Neural progenitor cell (in vitro differentiated cells): ENCODE measurements around the gene SSBP2. TPM values are rescaled to one million over a fixed set of nuclear protein-coding genes. Genes with fewer than 3 reads are reported as not detected.
A peak's percentile ranks its signal among the peaks of the same experiment; 100 is the strongest.

ENCODE experiments used
- DNase-seq: peaks from one replicate; pipeline ENCODE4 v3.0.0-alpha.2; 2016; ENCODE audit warnings: low spot score
- H2AFZ ChIP-seq: fragments of 200-600 bp; sonication (generic); replicated peaks from 2 replicates; pipeline ENCODE4 v1.6.1; 2016; ENCODE audit warnings: antibody characterized with exemption
- H3F3A ChIP-seq: fragments of 200-600 bp; sonication (generic); 2 replicates; pipeline ENCODE4 v1.6.1; 2016; ENCODE audit warnings: antibody characterized with exemption, low read depth
- H3K27ac ChIP-seq: fragments of 200-600 bp; sonication (generic); 2 replicates; pipeline ENCODE4 v1.5.1; 2016; ENCODE audit warnings: mild to moderate bottlenecking
- H3K27me3 ChIP-seq: fragments of 200-600 bp; sonication (generic); 2 replicates; pipeline ENCODE4 v1.6.1; 2016; ENCODE audit warnings: mild to moderate bottlenecking, moderate library complexity
- H3K36me3 ChIP-seq: fragments of 200-600 bp; sonication (generic); 2 replicates; pipeline ENCODE4 v1.5.1; 2016
- H3K4me1 ChIP-seq: fragments of 200-600 bp; sonication (generic); 2 replicates; pipeline ENCODE4 v1.6.1; 2016; ENCODE audit warnings: mixed run types
- H3K4me2 ChIP-seq: fragments of 200-600 bp; sonication (generic); 2 replicates; pipeline ENCODE4 v1.6.1; 2016
- H3K4me3 ChIP-seq: fragments of 200-600 bp; sonication (generic); 2 replicates; pipeline ENCODE4 v1.5.1; 2016
- H3K79me2 ChIP-seq: fragments of 200-600 bp; sonication (generic); 2 replicates; pipeline ENCODE4 v1.6.1; 2016; ENCODE audit warnings: low read depth
- H3K9ac ChIP-seq: fragments of 200-600 bp; sonication (generic); 2 replicates; pipeline ENCODE4 v1.6.1; 2016
- H3K9me3 ChIP-seq: fragments of 200-600 bp; sonication (generic); 2 replicates; pipeline ENCODE4 v1.5.1; 2016; ENCODE audit warnings: low read depth
- H4K20me1 ChIP-seq: fragments of 200-600 bp; sonication (generic); 2 replicates; pipeline ENCODE4 v1.6.1; 2016; ENCODE audit warnings: low read depth
- H3K27ac Mint-ChIP-seq: 3 replicates; pipeline ENCODE4 v1.8.0; 2021; ENCODE audit warnings: mixed read lengths
- H3K27me3 Mint-ChIP-seq: 2 replicates; pipeline ENCODE4 v1.8.0; 2022; ENCODE audit warnings: low read depth, mild to moderate bottlenecking, inconsistent platforms, moderate library complexity, mixed read lengths; ENCODE audit not compliant: insufficient read depth
- H3K36me3 Mint-ChIP-seq: 3 replicates; pipeline ENCODE4 v1.8.0; 2021; ENCODE audit warnings: mixed read lengths
- H3K4me1 Mint-ChIP-seq: 3 replicates; pipeline ENCODE4 v1.8.0; 2021; ENCODE audit warnings: mixed read lengths
- H3K4me3 Mint-ChIP-seq: 3 replicates; pipeline ENCODE4 v1.8.0; 2021; ENCODE audit warnings: mild to moderate bottlenecking, moderate library complexity, mixed read lengths
- H3K9me3 Mint-ChIP-seq: 3 replicates; pipeline ENCODE4 v1.8.0; 2020; ENCODE audit warnings: mixed read lengths
- CTCF ChIP-seq: fragments of 200-600 bp; sonication (generic); IDR thresholded peaks from 2 replicates; pipeline ENCODE4 v1.5.1; 2017; ENCODE audit warnings: antibody characterized with exemption, mild to moderate bottlenecking
- EZH2 ChIP-seq: fragments of 200-600 bp; sonication (generic); IDR thresholded peaks from 2 replicates; pipeline ENCODE4 v1.6.1; 2017; ENCODE audit warnings: antibody characterized with exemption, mild to moderate bottlenecking, moderate library complexity
- EZH2phosphoT487 ChIP-seq: fragments of 200-600 bp; sonication (generic); IDR thresholded peaks from 2 replicates; pipeline ENCODE4 v1.6.1; 2017; ENCODE audit warnings: antibody characterized with exemption
- total RNA-seq: library from RNA; depleted of rRNA; stranded (reverse); fragments of >200 nt; gene quantifications from 2 replicates; pipeline ENCODE4 v1.2.3, GENCODE V29; 2015; ENCODE audit warnings: low replicate concordance

Gene SSBP2
- 156 and 175 TPM in 2 replicates for total RNA-seq

DNA sequence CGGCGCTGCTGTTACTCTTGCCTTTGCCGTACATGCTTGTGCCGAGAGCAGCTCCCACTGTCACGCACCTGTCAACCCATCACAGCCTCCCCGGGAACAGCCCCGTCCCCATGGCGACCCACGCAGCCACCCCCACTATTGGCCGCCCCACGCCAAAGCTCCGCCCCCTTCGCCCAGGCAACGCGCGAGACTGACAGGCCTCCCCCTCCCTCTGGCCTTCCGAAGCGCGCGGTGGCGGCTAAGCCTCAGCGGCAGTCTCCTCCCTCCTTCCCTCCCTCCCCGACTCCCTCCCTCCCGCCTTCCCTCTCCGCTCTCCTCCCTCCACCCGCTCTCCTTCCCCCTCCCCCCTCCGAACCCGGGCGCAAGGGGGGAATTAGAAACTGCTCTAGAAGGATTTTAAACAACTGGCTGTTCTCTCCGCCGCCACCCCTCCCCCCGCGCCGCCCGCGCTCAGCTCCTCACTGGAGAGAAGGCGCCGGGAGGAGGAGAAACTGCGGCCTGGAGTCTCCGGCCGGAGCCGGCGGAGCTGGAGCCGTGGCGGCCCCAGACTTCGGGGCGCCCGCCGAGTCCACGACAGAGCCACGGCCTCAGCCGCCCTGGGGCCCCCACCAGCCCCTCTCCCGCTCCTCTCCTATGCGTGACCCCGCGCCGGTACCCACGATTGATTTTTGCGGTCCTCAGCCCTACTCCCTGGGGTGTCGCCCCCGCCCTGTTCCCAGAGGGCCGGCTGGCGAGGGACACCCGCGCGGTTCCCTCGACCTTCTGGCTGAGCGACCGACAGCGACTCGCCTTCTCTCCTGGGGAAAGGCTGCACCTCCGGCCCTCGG lies at the start of gene SSBP2:
Gene SSBP2, minus strand, starts transcription at position 89 of the 827 bp plus-strand sequence. Its CDS starts 55 bp downstream, at position 34.
- TF ChIP-seq CTCF (no peak), EZH2 (peak; percentile 42)
- Mint-ChIP-seq H3K4me3 (peak within 1 kb of the TSS; percentile 94), H3K36me3 (no peaks in the 10 kb centered on the region), H3K27me3 (no peaks in the 10 kb centered on the region), H3K27ac (peak within 1 kb of the TSS; percentile 81), H3K9me3 (no peaks in the 10 kb centered on the region), H3K4me1 (peaks cover 56% of the 10 kb centered on the region)
- Histone ChIP-seq H3K4me1 (peaks cover 75% of the 10 kb centered on the region), H3K9me3 (no peaks in the 10 kb centered on the region), H3K79me2 (peaks cover 44% of the 10 kb centered on the region), H3K36me3 (no peaks in the 10 kb centered on the region), H3K27me3 (no peaks in the 10 kb centered on the region), H3F3A (peaks cover 30% of the 10 kb centered on the region), H3K27ac (peak within 1 kb of the TSS; percentile 88), H3K9ac (peak within 1 kb of the TSS; percentile 50), H2AFZ (peak within 1 kb of the TSS; percentile 38), H4K20me1 (peaks cover 34% of the 10 kb centered on the region), H3K4me3 (peak within 1 kb of the TSS; percentile 94), H3K4me2 (peak within 1 kb of the TSS; percentile 84)
- DNase-seq, result peak; percentile 99

DNA sequence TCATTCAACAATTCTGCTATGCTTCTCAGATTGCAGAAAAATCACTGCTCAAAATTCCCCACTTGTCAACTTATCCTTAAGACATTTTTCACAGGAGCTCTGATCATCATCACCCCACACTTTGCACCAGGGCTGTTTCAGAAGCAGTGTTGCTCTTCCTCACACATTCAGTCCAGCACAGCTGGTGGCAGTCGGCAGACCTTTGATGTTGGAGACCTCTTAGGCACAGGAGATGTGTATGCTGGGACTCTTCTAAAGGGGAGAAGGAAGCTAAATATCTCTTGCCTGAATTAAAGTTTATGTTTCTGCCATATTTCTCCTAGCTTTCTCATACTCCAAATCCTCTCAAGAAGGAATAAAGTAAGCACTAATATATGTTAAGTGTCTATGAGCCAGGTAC lies 44.8 kb upstream of the SSBP2 start:
- Histone ChIP-seq H3F3A (no peaks in the 10 kb centered on the region), H3K9me3 (no peaks in the 10 kb centered on the region), H3K4me2 (no peak overlapping the region), H3K27me3 (no peaks in the 10 kb centered on the region), H3K9ac (no peak overlapping the region), H3K4me3 (no peak overlapping the region), H3K27ac (no peak overlapping the region), H3K79me2 (no peaks in the 10 kb centered on the region), H3K4me1 (peaks cover 14% of the 10 kb centered on the region), H3K36me3 (no peaks in the 10 kb centered on the region), H4K20me1 (no peaks in the 10 kb centered on the region), H2AFZ (no peak overlapping the region)
- H3K36me3 Mint-ChIP-seq, result no peaks in the 10 kb centered on the region
- H3K9me3 Mint-ChIP-seq, result no peaks in the 10 kb centered on the region
- TF ChIP-seq CTCF, result no peak
- TF ChIP-seq EZH2, result no peak
- TF ChIP-seq EZH2phosphoT487, result no peak
- H3K4me1 Mint-ChIP-seq, result peaks cover 24% of the 10 kb centered on the region
- no peak overlapping the region for H3K27ac Mint-ChIP-seq
- no peak overlapping the region for H3K4me3 Mint-ChIP-seq
- no peaks in the 10 kb centered on the region for H3K27me3 Mint-ChIP-seq
- no peak for DNase-seq

DNA sequence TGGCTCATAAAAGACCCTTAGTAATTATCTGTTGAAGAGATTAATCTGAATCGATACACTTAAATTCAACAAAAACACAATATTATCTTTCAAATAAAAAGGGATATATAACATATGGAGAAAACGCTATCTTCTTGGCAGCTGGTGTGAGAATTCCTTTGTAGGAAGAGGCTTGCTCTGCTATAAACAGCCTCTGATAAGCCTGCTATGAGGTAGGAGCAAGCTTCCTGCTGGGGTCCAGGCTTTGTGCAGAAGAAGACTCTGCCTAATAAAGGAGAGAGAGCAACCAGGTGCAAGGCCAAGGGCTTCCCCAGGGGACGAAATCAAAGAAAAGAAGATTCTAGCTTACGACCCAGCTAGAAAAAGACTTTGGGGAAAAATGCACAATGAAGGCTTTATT lies 43.3 kb upstream of the SSBP2 start:
- no peaks in the 10 kb centered on the region for H3K27me3 Mint-ChIP-seq

More for the DNA sequence above, 43.3 kb upstream of the SSBP2 start:
- Histone ChIP-seq H3K36me3 (no peaks in the 10 kb centered on the region), H3K27ac (no peak overlapping the region), H3F3A (no peaks in the 10 kb centered on the region), H3K4me3 (no peak overlapping the region), H4K20me1 (no peaks in the 10 kb centered on the region), H3K4me1 (peaks cover 14% of the 10 kb centered on the region), H3K79me2 (no peaks in the 10 kb centered on the region), H3K27me3 (no peaks in the 10 kb centered on the region), H2AFZ (no peak overlapping the region), H3K4me2 (no peak overlapping the region), H3K9ac (no peak overlapping the region), H3K9me3 (no peaks in the 10 kb centered on the region)
- TF ChIP-seq EZH2 (no peak), CTCF (no peak), EZH2phosphoT487 (no peak)
- Mint-ChIP-seq H3K9me3 (no peaks in the 10 kb centered on the region), H3K36me3 (no peaks in the 10 kb centered on the region), H3K27ac (no peak overlapping the region), H3K4me1 (peaks cover 27% of the 10 kb centered on the region), H3K4me3 (no peak overlapping the region)
- DNase-seq, result no peak
